Measurements from ENCODE around the gene FUT8.

- no peak for TF ChIP-seq CTCF (IDR thresholded peaks at IDR 0.05)
- TF ChIP-seq POLR2A (IDR thresholded peaks at IDR 0.05): no peak
Observed at GRCh38 chr14:65483647-65484046, 71.1 kb downstream of the FUT8 start.

All from thyroid gland (tissue), 4 donors.